Measurements from ENCODE around the gene ZNF841. TPM values are rescaled to one million over a fixed set of nuclear protein-coding genes. Genes with fewer than 3 reads are reported as not detected.

The ZNF841 gene
- total RNA-seq, 2 experiments from 2014 or later: 20.0 TPM

DNA sequence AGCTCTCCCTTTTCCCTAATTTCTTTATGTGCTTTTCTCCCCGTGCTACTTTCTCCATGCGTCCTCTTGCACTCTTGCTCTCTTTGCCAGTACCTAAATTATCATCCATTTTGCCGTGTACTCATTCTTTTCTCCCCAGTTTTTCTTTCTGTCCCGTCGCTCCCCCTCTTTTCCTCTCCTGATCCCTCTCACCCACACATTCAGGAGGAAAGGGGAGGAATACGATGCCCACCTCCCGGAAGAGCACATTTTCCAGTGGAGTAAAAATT is 43.4 kb upstream of the ZNF841 start:
- H3K27me3 ChIP-seq (ENCODE audit: control insufficient read depth in 1 of 2, insufficient read depth in 2 of 2, low read length in 2 of 2): no peaks in the 10 kb centered on the region
- H3K36me3 ChIP-seq (ENCODE audit: insufficient read depth, low read length): no peaks in the 10 kb centered on the region
- H3K4me3 Mint-ChIP-seq: peak overlapping the region; percentile 97
- DNase-seq (no peak), ATAC-seq (ENCODE audit: poor library complexity) (no peak)
- peak overlapping the region; percentile 100 for H3K4me3 ChIP-seq (ENCODE audit: low read length)
- no peaks in the 10 kb centered on the region for H3K27me3 Mint-ChIP-seq
- peaks cover 60% of the 10 kb centered on the region for H3K36me3 Mint-ChIP-seq (ENCODE audit: low read depth)
- intact Hi-C loops (cut with DNase I, micrococcal nuclease): loop anchor here (1.0 to 5.0 kb wide), 4 partner anchors 51 to 598 kb away; partner anchors contain the start of genes PPP2R1A (in 2 of the 2) and ZNF611 (in 1 of the 2)
- H3K4me1 ChIP-seq (ENCODE audit: insufficient read depth, low read length): peaks cover 23% of the 10 kb centered on the region
- CTCF ChIA-PET: interaction anchor here (0.8 to 3.6 kb wide), 5 partner anchors 34 to 152 kb away, joined by 3 to 23 read pairs (median 8); partner anchors contain the start of genes PPP2R1A and ZNF350
- POLR2A ChIA-PET: interaction anchor here (0.5 to 4.0 kb wide), 7 partner anchors 33 to 169 kb away, joined by 3 to 21 read pairs (median 4); partner anchors contain the start of genes PPP2R1A, ZNF432 and ZNF836
- peaks cover 12% of the 10 kb centered on the region for H3K9me3 Mint-ChIP-seq
- TF ChIP-seq, protein P1, sequence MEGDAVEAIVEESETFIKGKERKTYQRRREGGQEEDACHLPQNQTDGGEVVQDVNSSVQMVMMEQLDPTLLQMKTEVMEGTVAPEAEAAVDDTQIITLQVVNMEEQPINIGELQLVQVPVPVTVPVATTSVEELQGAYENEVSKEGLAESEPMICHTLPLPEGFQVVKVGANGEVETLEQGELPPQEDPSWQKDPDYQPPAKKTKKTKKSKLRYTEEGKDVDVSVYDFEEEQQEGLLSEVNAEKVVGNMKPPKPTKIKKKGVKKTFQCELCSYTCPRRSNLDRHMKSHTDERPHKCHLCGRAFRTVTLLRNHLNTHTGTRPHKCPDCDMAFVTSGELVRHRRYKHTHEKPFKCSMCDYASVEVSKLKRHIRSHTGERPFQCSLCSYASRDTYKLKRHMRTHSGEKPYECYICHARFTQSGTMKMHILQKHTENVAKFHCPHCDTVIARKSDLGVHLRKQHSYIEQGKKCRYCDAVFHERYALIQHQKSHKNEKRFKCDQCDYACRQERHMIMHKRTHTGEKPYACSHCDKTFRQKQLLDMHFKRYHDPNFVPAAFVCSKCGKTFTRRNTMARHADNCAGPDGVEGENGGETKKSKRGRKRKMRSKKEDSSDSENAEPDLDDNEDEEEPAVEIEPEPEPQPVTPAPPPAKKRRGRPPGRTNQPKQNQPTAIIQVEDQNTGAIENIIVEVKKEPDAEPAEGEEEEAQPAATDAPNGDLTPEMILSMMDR (IDR thresholded peaks at IDR 0.05): no peak
- H3K9me3 ChIP-seq (ENCODE audit: control insufficient read depth in 1 of 2, insufficient read depth in 1 of 2, low read length in 2 of 2): peaks cover 1 to 4% of the 10 kb centered on the region in 2 experiments
- peak overlapping the region; percentile 93 for H3K27ac Mint-ChIP-seq
- H3K27ac ChIP-seq (ENCODE audit: low read depth in 1 of 2, low read length in 2 of 2): peak overlapping the region in 1 of 2 donors; percentile 79
- peaks cover 38% of the 10 kb centered on the region for H3K4me1 Mint-ChIP-seq (ENCODE audit: low read depth)

GRCh38 chr19:52138278-52138982 is 42.9 kb upstream of the ZNF841 start:
- ATAC-seq (ENCODE audit: poor library complexity) (no peak), DNase-seq (peak in 3 of 14 experiments; percentile 14 to 28 (median 15))
- Histone ChIP-seq H3K9me3 (ENCODE audit: control insufficient read depth in 1 of 2, insufficient read depth in 1 of 2, low read length in 2 of 2) (peaks cover 4 to 5% of the 10 kb centered on the region in 2 experiments), H3K36me3 (ENCODE audit: insufficient read depth, low read length) (no peaks in the 10 kb centered on the region), H3K4me3 (ENCODE audit: low read length) (peak overlapping the region; percentile 100), H3K27ac (ENCODE audit: low read depth in 1 of 2, low read length in 2 of 2) (no peak overlapping the region), H3K4me1 (ENCODE audit: insufficient read depth, low read length) (peaks cover 23% of the 10 kb centered on the region), H3K27me3 (ENCODE audit: control insufficient read depth in 1 of 2, insufficient read depth in 2 of 2, low read length in 2 of 2) (no peaks in the 10 kb centered on the region)
- ChIA-PET CTCF (interaction anchor here (1.7 to 3.6 kb wide), 3 partner anchors 34 to 99 kb away, joined by 8 to 23 read pairs (median 8); partner anchors contain the start of gene PPP2R1A), POLR2A (interaction anchor here (0.6 to 4.0 kb wide), 6 partner anchors 33 to 170 kb away, joined by 3 to 21 read pairs (median 4); partner anchors contain the start of genes PPP2R1A, ZNF432 and ZNF836)
- Mint-ChIP-seq H3K27ac (peak overlapping the region; percentile 93), H3K27me3 (no peaks in the 10 kb centered on the region), H3K4me3 (peak overlapping the region; percentile 97), H3K9me3 (peaks cover 12% of the 10 kb centered on the region), H3K36me3 (ENCODE audit: low read depth) (peaks cover 63% of the 10 kb centered on the region), H3K4me1 (ENCODE audit: low read depth) (peaks cover 38% of the 10 kb centered on the region)
- intact Hi-C loops (cut with DNase I, micrococcal nuclease): loop anchor here in 1 of 2 experiments (5.0 kb wide), 1 partner anchor 599 kb away; the partner anchor contains the start of gene ZNF611
- TF ChIP-seq, protein P1 (IDR thresholded peaks at IDR 0.05): no peak

GRCh38 chr19:52120286-52120685 is 24.7 kb upstream of the ZNF841 start:
- Histone ChIP-seq H3K27ac (ENCODE audit: low read depth in 1 of 2, low read length in 2 of 2) (no peak overlapping the region), H3K4me1 (ENCODE audit: insufficient read depth, low read length) (no peaks in the 10 kb centered on the region), H3K4me3 (ENCODE audit: low read length) (no peak overlapping the region), H3K36me3 (ENCODE audit: insufficient read depth, low read length) (peaks cover 86% of the 10 kb centered on the region), H3K27me3 (ENCODE audit: control insufficient read depth in 1 of 2, insufficient read depth in 2 of 2, low read length in 2 of 2) (no peaks in the 10 kb centered on the region), H3K9me3 (ENCODE audit: control insufficient read depth in 1 of 2, insufficient read depth in 1 of 2, low read length in 2 of 2) (peaks cover 45 to 96% of the 10 kb centered on the region in 2 experiments)
- peaks cover 99% of the 10 kb centered on the region for H3K36me3 Mint-ChIP-seq (ENCODE audit: low read depth)
- ATAC-seq (ENCODE audit: poor library complexity): no peak
- CTCF ChIA-PET: no interaction called here
- no peak overlapping the region for H3K4me3 Mint-ChIP-seq
- intact Hi-C loops (cut with DNase I, micrococcal nuclease): no loop called here
- POLR2A ChIA-PET: no interaction called here
- no peaks in the 10 kb centered on the region for H3K27me3 Mint-ChIP-seq
- no peaks in the 10 kb centered on the region for H3K4me1 Mint-ChIP-seq (ENCODE audit: low read depth)
- peaks cover 26% of the 10 kb centered on the region for H3K9me3 Mint-ChIP-seq
- DNase-seq: no peak
- TF ChIP-seq, protein P1 (IDR thresholded peaks at IDR 0.05): no peak
- no peak overlapping the region for H3K27ac Mint-ChIP-seq
